Measurements from ENCODE around the gene TAF4. TPM values are rescaled to one million over a fixed set of nuclear protein-coding genes. Genes with fewer than 3 reads are reported as not detected.
A peak's percentile ranks its signal among the peaks of the same experiment; 100 is the strongest.

TAF4 gene, protein sequence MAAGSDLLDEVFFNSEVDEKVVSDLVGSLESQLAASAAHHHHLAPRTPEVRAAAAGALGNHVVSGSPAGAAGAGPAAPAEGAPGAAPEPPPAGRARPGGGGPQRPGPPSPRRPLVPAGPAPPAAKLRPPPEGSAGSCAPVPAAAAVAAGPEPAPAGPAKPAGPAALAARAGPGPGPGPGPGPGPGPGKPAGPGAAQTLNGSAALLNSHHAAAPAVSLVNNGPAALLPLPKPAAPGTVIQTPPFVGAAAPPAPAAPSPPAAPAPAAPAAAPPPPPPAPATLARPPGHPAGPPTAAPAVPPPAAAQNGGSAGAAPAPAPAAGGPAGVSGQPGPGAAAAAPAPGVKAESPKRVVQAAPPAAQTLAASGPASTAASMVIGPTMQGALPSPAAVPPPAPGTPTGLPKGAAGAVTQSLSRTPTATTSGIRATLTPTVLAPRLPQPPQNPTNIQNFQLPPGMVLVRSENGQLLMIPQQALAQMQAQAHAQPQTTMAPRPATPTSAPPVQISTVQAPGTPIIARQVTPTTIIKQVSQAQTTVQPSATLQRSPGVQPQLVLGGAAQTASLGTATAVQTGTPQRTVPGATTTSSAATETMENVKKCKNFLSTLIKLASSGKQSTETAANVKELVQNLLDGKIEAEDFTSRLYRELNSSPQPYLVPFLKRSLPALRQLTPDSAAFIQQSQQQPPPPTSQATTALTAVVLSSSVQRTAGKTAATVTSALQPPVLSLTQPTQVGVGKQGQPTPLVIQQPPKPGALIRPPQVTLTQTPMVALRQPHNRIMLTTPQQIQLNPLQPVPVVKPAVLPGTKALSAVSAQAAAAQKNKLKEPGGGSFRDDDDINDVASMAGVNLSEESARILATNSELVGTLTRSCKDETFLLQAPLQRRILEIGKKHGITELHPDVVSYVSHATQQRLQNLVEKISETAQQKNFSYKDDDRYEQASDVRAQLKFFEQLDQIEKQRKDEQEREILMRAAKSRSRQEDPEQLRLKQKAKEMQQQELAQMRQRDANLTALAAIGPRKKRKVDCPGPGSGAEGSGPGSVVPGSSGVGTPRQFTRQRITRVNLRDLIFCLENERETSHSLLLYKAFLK
- total RNA-seq = 10 to 100 TPM; 12.7 to 29.0 TPM

- no peaks in the 10 kb centered on the region for H3K36me3 ChIP-seq (replicated peaks in 1 of 2; ENCODE audit: insufficient read depth in 1 of 2, low read depth in 2 of 2)
- DNase-seq (peak; percentile 70 to 81 (median 80)), ATAC-seq (peak; percentile 80)
- peak within 1 kb of the TSS; percentile 27 to 33 for H3K4me3 ChIP-seq
- 1% methylated on average over 93 of the region's 116 CpGs; no CpG with 5 or more reads in 1 of the 2 donors for WGBS, 2 donors
- peak within 1 kb of the TSS; percentile 93 to 97 (median 95) for H3K27ac ChIP-seq
- TF ChIP-seq, protein P1, sequence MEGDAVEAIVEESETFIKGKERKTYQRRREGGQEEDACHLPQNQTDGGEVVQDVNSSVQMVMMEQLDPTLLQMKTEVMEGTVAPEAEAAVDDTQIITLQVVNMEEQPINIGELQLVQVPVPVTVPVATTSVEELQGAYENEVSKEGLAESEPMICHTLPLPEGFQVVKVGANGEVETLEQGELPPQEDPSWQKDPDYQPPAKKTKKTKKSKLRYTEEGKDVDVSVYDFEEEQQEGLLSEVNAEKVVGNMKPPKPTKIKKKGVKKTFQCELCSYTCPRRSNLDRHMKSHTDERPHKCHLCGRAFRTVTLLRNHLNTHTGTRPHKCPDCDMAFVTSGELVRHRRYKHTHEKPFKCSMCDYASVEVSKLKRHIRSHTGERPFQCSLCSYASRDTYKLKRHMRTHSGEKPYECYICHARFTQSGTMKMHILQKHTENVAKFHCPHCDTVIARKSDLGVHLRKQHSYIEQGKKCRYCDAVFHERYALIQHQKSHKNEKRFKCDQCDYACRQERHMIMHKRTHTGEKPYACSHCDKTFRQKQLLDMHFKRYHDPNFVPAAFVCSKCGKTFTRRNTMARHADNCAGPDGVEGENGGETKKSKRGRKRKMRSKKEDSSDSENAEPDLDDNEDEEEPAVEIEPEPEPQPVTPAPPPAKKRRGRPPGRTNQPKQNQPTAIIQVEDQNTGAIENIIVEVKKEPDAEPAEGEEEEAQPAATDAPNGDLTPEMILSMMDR (IDR thresholded peaks at IDR 0.05) = no peak
- TF ChIP-seq POLR2A (IDR thresholded peaks at IDR 0.05) = peak in 2 of 3 donors; percentile 57 to 82
- no peaks in the 10 kb centered on the region for H3K9me3 ChIP-seq
- no peaks in the 10 kb centered on the region for H3K27me3 ChIP-seq
- intact Hi-C loops (cut with DNase I) = no loop called here
- H3K4me1 ChIP-seq = peaks cover 50% of the 10 kb centered on the region
Observed at GRCh38 chr20:62065674-62066338, at the start of gene TAF4. TAF4 (minus strand) TSS chr20:62065881; CDS start chr20:62065810, 71 bp downstream.

DNA sequence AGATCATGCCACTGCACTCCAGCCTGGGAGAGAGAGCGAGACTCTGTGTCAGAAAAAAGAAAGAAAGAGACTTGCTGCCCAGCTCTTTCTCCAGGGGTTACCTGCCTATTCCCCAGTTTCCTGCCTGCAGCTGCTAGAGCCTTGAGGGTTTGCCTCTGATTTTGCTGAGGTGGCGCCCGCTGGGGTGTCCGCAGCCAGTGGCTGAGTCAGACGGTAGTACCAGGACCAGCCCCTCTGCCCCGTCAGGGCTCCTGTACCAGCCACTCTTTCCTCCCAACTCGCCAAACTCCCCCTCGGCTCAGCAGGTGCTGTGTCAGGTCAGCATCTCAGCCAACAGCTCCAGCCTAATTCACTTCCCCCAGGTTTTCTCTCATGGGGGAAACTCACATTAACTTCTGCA lies 49.2 kb upstream of the TAF4 start:
- WGBS, 2 donors = 73 to 89% methylated on average over 8 of the region's 8 CpGs
- Histone ChIP-seq H3K27ac (no peak overlapping the region), H3K4me3 (no peak overlapping the region), H3K9me3 (no peaks in the 10 kb centered on the region), H3K36me3 (replicated peaks in 1 of 2; ENCODE audit: insufficient read depth in 1 of 2, low read depth in 2 of 2) (no peaks in the 10 kb centered on the region), H3K27me3 (no peaks in the 10 kb centered on the region), H3K4me1 (peaks cover 14% of the 10 kb centered on the region)
- TF ChIP-seq, protein P1 (IDR thresholded peaks at IDR 0.05) = no peak
- TF ChIP-seq POLR2A (IDR thresholded peaks at IDR 0.05) = no peak
- ATAC-seq = no peak
- no peak for DNase-seq
- intact Hi-C loops (cut with DNase I) = loop anchor here (5.0 kb wide), 1 partner anchor 43 kb away; no protein-coding TSS in a partner anchor

DNA sequence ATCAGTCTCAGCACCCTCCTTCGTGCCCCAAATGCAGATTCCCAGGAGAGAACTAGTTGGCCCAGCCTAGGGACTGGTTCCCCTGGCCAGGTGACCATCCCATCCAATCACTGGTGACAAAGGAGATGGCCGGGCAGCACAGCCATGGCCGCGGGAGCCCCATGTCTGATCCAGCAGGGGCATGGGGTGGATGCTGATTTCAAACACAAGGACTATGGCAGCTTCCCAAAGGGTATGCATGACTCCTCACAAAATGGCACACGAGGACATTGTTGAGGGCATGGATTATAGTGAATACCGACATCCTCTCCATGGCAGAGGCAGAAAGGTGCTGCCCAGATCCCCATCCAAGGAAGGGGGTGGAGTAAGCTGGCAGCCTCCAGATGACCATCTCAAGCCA lies 46.7 kb upstream of the TAF4 start:
- WGBS, 2 donors = 86 to 90% methylated on average over 5 to 6 of the region's 6 CpGs
- Histone ChIP-seq H3K4me1 (no peaks in the 10 kb centered on the region), H3K4me3 (no peak overlapping the region), H3K36me3 (replicated peaks in 1 of 2; ENCODE audit: insufficient read depth in 1 of 2, low read depth in 2 of 2) (no peaks in the 10 kb centered on the region), H3K27ac (no peak overlapping the region), H3K27me3 (no peaks in the 10 kb centered on the region), H3K9me3 (peaks cover 0 to 16% (median 0%) of the 10 kb centered on the region in 3 donors)
- intact Hi-C loops (cut with DNase I) = no loop called here
- DNase-seq = no peak
- no peak for TF ChIP-seq POLR2A (IDR thresholded peaks at IDR 0.05)
- TF ChIP-seq, protein P1 (IDR thresholded peaks at IDR 0.05) = no peak
- ATAC-seq = no peak

GRCh38 chr20:62111148-62111547 lies 45.5 kb upstream of the TAF4 start:
- TF ChIP-seq, protein P1 (IDR thresholded peaks at IDR 0.05) = no peak
- no peak for TF ChIP-seq POLR2A (IDR thresholded peaks at IDR 0.05)
- 89 to 96% methylated on average over 6 of the region's 6 CpGs for WGBS, 2 donors
- Histone ChIP-seq H3K27me3 (no peaks in the 10 kb centered on the region), H3K4me1 (no peaks in the 10 kb centered on the region), H3K36me3 (replicated peaks in 1 of 2; ENCODE audit: insufficient read depth in 1 of 2, low read depth in 2 of 2) (no peaks in the 10 kb centered on the region), H3K4me3 (no peak overlapping the region), H3K9me3 (peaks cover 0 to 17% (median 0%) of the 10 kb centered on the region in 3 donors), H3K27ac (no peak overlapping the region)
- DNase-seq = no peak
- intact Hi-C loops (cut with DNase I) = no loop called here
- no peak for ATAC-seq

Measured in body of pancreas (tissue), 4 donors.